NCI-H226 (cell line): ENCODE results near the gene MECP2.

Experiments
- DNase-seq: peaks from one replicate; pipeline ENCODE4 v3.0.0-alpha.2; 2015

The MECP2 gene

GRCh38 chrX:154059231-154059630 lies 38.3 kb downstream of the MECP2 start:
- DNase-seq: no peak

- DNase-seq: no peak
Observed at GRCh38 chrX:154058214-154058997, 39.1 kb downstream of the MECP2 start.

DNA sequence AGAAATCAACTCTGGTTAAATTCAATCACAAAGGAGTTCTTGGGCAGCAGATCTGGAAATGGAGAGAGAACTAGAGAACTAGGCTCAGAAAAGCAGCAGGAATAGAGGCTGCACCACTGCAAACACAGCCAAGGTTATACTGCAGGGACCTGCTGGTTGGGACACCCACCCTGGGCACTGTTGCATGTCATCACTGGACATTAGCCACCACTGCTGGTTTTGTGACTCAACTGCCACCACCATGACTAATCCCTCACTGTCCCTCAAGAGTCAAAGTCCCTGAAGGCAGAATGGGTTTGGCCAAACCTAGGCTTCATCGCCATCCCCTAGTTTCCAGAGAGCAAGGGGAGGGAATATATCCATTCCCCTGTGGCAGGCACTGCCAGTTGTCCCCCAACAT lies 39.7 kb downstream of the MECP2 start:
- no peak for DNase-seq

GRCh38 chrX:154056770-154057241 lies 40.7 kb downstream of the MECP2 start:
- DNase-seq: no peak

- peak; percentile 15 for DNase-seq
Observed at GRCh38 chrX:154051201-154051810, 46.2 kb downstream of the MECP2 start.

DNA sequence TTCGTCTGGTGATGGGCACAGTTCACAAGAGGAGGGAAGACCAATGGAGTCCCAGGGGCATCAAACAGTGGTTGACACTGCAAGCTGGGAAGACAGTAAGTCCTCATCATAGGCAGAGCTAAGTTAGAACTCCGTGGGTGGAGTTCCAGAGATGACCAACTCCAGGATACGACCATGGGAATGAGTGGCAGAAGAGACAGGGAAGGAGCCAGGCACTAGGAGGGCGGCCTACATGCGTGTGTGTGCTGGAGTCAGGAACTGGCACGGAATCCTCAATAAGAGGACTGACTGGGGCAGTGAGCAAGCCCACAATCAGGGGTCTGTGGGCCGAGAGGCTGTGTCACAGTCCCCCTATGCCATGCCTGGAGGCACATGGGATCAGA lies 47.4 kb downstream of the MECP2 start:
- DNase-seq: no peak

GRCh38 chrX:154049209-154050112 lies 48.1 kb downstream of the MECP2 start:
- DNase-seq: no peak

DNA sequence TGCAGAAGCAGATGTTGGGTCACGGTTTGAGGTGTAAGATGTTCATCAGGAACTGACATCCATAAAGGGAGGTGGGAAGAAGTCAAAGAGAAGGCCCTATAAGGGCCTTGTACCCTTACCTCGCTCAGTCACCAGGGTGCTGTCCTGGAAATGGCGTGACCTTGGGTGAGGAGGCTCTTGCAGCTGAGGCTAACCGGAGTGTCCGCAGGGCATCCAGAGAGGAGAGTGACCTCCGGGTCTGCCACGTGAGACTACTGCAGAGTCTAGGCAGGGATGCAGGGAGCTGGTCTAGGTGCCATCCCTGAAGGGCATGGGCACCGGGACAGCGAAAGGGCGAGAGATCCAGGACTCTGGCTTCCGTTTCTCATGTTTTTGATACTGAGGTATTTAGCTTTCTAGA lies 49.1 kb downstream of the MECP2 start:
- no peak for DNase-seq

- DNase-seq: no peak
Observed at GRCh38 chrX:154046940-154047610, 50.4 kb downstream of the MECP2 start.

DNA sequence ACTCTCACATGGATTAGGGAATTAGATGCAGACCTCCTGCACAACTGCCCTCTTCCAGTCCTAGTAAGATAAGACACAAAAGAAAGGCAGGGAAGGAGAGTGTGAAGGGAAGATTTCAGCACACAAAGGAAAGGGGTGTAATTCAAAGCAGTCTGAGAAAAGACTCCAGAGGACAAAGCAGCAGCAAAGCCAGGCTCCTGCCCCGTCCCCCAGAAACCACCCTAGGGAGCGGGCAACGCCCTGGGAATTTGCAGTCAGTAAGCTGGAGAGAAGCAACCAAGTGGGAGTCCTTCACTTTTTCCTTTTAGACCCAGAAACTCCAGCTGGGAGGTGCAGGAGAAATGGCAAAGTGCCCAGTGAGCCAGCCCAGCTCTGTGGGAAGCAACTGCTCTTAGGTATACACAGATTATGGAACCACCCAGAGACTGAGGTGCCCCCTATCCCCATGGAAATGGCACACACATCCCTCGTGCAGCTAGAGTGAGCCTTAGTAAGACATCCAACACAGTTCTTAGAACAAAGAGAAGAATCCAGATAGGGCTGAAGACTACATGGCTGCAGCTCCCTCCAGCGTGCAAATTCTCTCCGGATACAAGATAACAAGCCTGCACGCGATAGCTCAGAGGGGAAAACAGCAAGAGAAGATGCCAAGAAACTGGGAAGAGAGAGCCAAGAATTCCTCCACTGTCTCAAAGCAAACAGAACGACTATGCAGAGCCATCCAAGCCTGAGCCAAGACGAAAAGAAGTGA lies 51.3 kb downstream of the MECP2 start:
- DNase-seq: peak; percentile 82

DNA sequence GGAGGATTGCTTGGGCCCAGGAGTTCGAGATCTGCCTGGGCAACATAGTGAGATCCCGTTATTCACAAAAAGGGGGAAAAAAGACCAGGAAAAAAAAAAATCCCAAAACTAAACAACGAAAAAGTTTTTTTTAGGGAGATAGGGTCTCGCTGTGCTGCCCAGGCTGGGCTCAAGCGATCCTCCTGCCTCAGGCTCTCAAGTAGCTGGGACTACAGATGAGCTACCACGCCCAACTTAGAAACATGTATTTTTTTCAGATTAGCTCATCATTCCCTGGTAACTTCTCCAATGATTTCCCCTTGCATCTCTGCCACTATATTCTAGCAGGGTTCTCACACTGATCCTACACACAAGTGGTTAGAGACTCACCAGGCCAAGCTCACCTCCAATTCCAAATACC lies 53.4 kb downstream of the MECP2 start:
- DNase-seq: no peak

DNA sequence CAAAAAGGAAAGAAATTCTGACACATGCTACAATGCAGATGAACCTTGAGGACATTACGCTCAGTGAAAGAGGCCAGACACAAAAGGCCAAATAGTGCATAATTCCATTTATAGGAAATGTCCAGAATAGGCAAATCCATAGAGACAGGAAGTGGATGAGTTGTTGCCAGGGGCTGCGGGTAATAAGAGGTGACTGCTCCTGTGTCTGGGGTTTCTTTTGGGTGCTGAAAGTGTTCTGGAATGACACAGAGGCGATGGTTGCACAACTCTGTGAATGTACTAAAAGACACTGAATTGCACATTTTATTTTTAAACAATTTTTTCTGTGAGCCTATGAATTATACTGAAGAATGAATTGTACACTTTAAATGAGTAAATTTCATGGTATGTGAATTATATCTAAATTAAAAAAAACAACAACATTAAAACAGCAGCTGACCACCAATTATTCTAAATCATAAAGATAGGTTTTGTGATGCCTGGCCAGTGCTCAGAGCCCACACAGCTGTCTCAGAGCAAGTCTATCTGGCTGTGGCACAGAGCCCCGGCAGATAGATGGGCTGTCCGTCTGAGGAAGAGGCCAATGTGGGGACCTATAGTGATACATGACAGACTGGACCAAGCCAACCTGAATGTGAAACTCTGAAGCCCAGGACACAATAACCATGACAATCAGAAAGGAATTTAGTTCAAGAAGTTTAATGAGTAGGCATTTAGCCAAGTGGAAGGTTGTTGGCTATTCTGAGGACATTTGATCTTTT lies 54.3 kb downstream of the MECP2 start:
- DNase-seq: no peak

GRCh38 chrX:154040863-154041262 lies 56.7 kb downstream of the MECP2 start:
- DNase-seq: no peak

DNA sequence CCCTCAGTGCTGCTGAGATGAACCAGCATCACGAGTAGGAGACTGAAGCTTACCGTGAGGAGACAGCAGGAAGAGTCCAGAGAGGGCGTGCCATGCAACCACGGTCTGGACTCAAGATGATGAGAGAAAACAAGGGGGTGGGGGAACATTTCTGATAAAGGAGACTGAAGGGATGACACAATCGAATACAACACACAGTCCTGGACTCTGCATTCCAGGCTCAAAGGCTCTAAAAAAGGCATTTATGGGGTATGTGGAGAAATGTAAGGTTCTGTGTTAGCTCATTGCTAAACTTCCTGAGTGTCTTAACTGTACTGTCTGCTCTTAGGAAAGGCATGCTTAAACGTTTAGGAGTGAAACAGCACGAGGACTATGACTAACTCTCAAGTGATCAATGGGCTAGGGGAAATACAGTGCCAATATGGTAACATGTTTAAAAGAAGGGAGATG lies 57.2 kb downstream of the MECP2 start:
- DNase-seq: peak; percentile 56

GRCh38 chrX:154039577-154039976 lies 57.9 kb downstream of the MECP2 start:
- DNase-seq: no peak

- no peak for DNase-seq
Observed at GRCh38 chrX:154038656-154039055, 58.9 kb downstream of the MECP2 start.

GRCh38 chrX:154037754-154038153 lies 59.8 kb downstream of the MECP2 start:
- no peak for DNase-seq

GRCh38 chrX:154036513-154036912 lies 61.0 kb downstream of the MECP2 start:
- no peak for DNase-seq

DNA sequence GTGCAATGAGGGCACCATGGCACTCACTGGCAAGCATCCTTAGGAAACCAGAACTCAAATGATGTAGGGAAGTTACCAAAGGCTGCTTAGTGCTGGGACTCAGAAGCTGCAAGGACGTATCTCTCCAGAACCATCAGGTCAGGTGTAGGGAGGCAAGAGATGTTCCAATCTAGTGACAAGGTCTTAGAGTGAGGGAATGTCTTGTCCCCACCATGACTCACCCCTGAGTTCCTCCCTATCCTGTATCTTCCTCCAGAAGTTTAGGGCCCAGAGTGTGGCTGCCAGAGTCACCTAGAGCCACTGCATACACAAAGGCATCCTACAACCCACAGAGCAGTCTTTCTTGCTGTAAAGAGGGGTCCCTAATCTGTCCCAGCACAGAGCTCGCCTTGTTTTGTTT lies 63.7 kb downstream of the MECP2 start:
- no peak for DNase-seq

GRCh38 chrX:154032653-154033052 lies 64.9 kb downstream of the MECP2 start:
- DNase-seq: no peak

- DNase-seq: no peak
Observed at GRCh38 chrX:154032160-154032559, 65.4 kb downstream of the MECP2 start.
